ENCODE data around the gene CERCAM. TPM values are rescaled to one million over a fixed set of nuclear protein-coding genes. Genes with fewer than 3 reads are reported as not detected.

The CERCAM gene
- polyA plus RNA-seq, 1 donor from 2014 or later = 1.1 TPM

DNA sequence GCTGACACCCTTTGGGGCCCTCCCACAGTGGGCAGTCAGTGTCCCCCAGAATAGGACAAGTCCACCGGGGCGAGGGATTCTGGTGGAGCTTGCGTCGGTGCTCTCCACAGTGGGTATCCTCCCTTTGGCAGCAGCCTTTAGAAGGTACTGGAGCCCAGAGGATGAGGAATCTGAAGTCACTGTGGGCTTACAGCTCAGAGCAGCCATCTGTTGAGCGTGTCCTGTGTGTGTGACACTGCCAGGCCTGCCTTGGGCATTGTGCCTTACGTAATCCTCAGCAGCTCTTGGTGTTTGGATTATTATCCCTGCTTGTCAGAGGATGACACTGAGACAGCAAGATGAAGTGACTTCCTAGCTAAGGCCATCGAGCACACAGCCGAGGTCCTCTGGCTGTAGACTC is 36.9 kb upstream of the CERCAM start:
- no peaks in the 10 kb centered on the region for H3K9me2 ChIP-seq (ENCODE audit: insufficient read depth, low read length)
- H2AFZ ChIP-seq (ENCODE audit: low read depth, low read length) = no peak overlapping the region
- no peaks in the 10 kb centered on the region for H3K36me3 ChIP-seq (ENCODE audit: insufficient read depth, low read length)
- no peak overlapping the region for H3K4me2 ChIP-seq (ENCODE audit: low read length)
- no peak overlapping the region for H3K4me3 ChIP-seq (ENCODE audit: low read length)
- H4K20me1 ChIP-seq (ENCODE audit: insufficient read depth) = no peaks in the 10 kb centered on the region
- TF ChIP-seq RAD21 (conservative IDR thresholded peaks at IDR 0.05) (no peak), SMC3 (conservative IDR thresholded peaks at IDR 0.05; ENCODE audit: poor library complexity) (no peak), EP300 (conservative IDR thresholded peaks at IDR 0.05; ENCODE audit: poor library complexity, severe bottlenecking) (no peak), POLR2AphosphoS5 (IDR thresholded peaks at IDR 0.05) (no peak), TAF1 (IDR thresholded peaks at IDR 0.05; ENCODE audit: low read depth) (no peak), REST (IDR thresholded peaks at IDR 0.05; ENCODE audit: borderline replicate concordance) (no peak), MXI1 (conservative IDR thresholded peaks at IDR 0.05; ENCODE audit: poor library complexity, severe bottlenecking) (no peak), EZH2 (IDR thresholded peaks at IDR 0.05; ENCODE audit: borderline replicate concordance, insufficient read depth, low read length, poor library complexity, severe bottlenecking) (no peak)
- TF ChIP-seq, protein P1, sequence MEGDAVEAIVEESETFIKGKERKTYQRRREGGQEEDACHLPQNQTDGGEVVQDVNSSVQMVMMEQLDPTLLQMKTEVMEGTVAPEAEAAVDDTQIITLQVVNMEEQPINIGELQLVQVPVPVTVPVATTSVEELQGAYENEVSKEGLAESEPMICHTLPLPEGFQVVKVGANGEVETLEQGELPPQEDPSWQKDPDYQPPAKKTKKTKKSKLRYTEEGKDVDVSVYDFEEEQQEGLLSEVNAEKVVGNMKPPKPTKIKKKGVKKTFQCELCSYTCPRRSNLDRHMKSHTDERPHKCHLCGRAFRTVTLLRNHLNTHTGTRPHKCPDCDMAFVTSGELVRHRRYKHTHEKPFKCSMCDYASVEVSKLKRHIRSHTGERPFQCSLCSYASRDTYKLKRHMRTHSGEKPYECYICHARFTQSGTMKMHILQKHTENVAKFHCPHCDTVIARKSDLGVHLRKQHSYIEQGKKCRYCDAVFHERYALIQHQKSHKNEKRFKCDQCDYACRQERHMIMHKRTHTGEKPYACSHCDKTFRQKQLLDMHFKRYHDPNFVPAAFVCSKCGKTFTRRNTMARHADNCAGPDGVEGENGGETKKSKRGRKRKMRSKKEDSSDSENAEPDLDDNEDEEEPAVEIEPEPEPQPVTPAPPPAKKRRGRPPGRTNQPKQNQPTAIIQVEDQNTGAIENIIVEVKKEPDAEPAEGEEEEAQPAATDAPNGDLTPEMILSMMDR (IDR thresholded peaks at IDR 0.05; ENCODE audit: poor library complexity, severe bottlenecking) = no peak
- H3K27ac ChIP-seq (ENCODE audit: low read length) = no peak overlapping the region
- H3K9me3 ChIP-seq (ENCODE audit: low read length) = no peaks in the 10 kb centered on the region
- H3F3A ChIP-seq (ENCODE audit: insufficient read depth, low read length, poor library complexity, severe bottlenecking) = no peaks in the 10 kb centered on the region
- no peaks in the 10 kb centered on the region for H3K27me3 ChIP-seq (ENCODE audit: insufficient read depth, low read depth, low read length)
- no peaks in the 10 kb centered on the region for H3K79me2 ChIP-seq (replicated peaks; ENCODE audit: insufficient read depth, low read length)
- no peak overlapping the region for H3K9ac ChIP-seq (ENCODE audit: low read length)

GRCh38 chr9:128384801-128385495 is 35.7 kb upstream of the CERCAM start:
- H3K4me2 ChIP-seq (ENCODE audit: low read length) = no peak overlapping the region
- no peaks in the 10 kb centered on the region for H3K9me3 ChIP-seq (ENCODE audit: low read length)
- H3K27ac ChIP-seq (ENCODE audit: low read length) = no peak overlapping the region
- no peaks in the 10 kb centered on the region for H3K79me2 ChIP-seq (replicated peaks; ENCODE audit: insufficient read depth, low read length)
- no peaks in the 10 kb centered on the region for H3F3A ChIP-seq (ENCODE audit: insufficient read depth, low read length, poor library complexity, severe bottlenecking)
- no peak overlapping the region for H3K4me3 ChIP-seq (ENCODE audit: low read length)
- no peak for TF ChIP-seq MXI1 (conservative IDR thresholded peaks at IDR 0.05; ENCODE audit: poor library complexity, severe bottlenecking)
- TF ChIP-seq, protein P1 (IDR thresholded peaks at IDR 0.05; ENCODE audit: poor library complexity, severe bottlenecking) = no peak
- no peak for TF ChIP-seq POLR2AphosphoS5 (IDR thresholded peaks at IDR 0.05)
- TF ChIP-seq TAF1 (IDR thresholded peaks at IDR 0.05; ENCODE audit: low read depth) = no peak
- TF ChIP-seq SMC3 (conservative IDR thresholded peaks at IDR 0.05; ENCODE audit: poor library complexity) = no peak
- TF ChIP-seq RAD21 (conservative IDR thresholded peaks at IDR 0.05) = no peak
- no peak for TF ChIP-seq REST (IDR thresholded peaks at IDR 0.05; ENCODE audit: borderline replicate concordance)
- TF ChIP-seq EZH2 (IDR thresholded peaks at IDR 0.05; ENCODE audit: borderline replicate concordance, insufficient read depth, low read length, poor library complexity, severe bottlenecking) = no peak
- TF ChIP-seq EP300 (conservative IDR thresholded peaks at IDR 0.05; ENCODE audit: poor library complexity, severe bottlenecking) = no peak
- no peak overlapping the region for H2AFZ ChIP-seq (ENCODE audit: low read depth, low read length)
- no peaks in the 10 kb centered on the region for H3K36me3 ChIP-seq (ENCODE audit: insufficient read depth, low read length)
- no peaks in the 10 kb centered on the region for H3K9me2 ChIP-seq (ENCODE audit: insufficient read depth, low read length)
- H4K20me1 ChIP-seq (ENCODE audit: insufficient read depth) = no peaks in the 10 kb centered on the region
- H3K27me3 ChIP-seq (ENCODE audit: insufficient read depth, low read depth, low read length) = no peaks in the 10 kb centered on the region
- no peak overlapping the region for H3K9ac ChIP-seq (ENCODE audit: low read length)
